ENCODE data around the gene PPP2R5B. TPM values are rescaled to one million over a fixed set of nuclear protein-coding genes. Genes with fewer than 3 reads are reported as not detected.

PPP2R5B gene
- total RNA-seq, 1 experiment from 2014 or later: 18.4 TPM

GRCh38 chr11:64888729-64889511 is 35.6 kb upstream of the PPP2R5B start:
- no peak for DNase-seq (ENCODE audit: low spot score)

DNA sequence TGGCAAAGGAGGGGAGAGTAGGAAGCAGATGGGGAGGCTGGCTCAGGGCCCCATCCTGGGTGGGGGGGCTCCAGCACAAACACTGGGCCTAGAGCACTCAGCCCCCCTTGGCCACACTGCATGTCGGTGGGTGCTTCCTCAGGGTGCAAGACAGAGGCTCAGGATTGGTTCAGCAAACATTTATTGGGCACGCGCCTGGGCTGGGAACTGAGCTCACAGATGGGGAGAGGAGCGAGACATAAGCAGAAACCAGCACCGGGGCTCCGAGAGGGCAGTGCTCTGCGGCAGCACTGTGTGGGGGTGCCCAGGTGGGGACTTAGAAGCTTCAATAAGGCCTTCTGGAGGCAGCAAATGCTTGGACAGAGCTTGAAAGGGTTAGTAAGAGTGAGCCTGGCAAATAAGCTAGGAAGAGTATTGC is 34.0 kb upstream of the PPP2R5B start:
- DNase-seq (ENCODE audit: low spot score): no peak

DNA sequence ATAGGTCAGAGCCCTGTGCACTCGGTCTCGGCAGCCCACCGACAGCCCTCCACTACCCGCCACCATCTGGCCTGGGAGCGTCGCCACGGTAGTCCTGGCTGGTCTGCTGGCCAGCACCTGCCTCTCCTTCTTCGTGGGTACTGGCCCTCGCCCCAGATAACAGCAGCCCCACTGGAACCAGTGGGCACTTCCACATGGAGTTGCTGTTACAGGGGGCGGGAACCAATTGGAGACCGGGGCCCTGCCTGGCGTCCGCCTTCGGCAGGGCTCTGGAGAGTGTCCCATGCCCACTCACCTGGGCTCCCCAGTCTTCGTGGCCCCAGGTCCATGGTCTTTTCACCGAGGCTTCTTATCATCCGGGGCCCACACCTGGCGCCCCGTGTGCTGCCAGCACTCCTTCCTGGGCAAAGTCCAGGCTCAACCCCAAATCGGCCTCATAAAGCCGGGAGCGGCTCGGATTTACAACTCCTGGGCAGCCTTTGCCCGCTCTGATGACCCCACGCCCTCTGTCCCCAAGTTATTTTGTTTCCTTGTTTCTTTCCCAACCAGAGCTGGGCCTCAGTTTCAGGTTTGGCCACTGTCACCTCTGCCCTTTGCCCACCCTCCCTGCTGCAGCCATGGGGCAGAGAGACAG is 33.2 kb upstream of the PPP2R5B start:
- DNase-seq (ENCODE audit: low spot score): no peak

DNA sequence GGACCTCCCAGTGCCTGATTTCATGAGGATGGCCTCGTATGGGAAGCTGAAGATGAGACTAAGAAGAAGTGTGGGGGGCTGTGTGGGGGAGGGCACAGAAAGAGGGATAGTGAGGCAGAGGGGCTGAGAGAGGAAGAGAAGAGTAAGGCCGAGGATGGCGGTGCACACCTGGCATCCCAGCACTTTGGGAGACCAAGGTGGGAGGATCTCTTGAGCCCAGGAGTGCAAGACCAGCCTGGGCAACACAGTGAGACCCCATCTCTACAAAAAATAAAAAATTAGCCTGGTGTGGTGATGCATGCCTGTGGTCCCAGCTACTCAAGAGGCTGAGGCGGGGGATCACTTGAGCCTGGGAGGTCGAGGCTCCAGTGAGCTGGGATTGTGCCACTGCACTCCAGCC is 32.6 kb upstream of the PPP2R5B start:
- DNase-seq (ENCODE audit: low spot score): no peak

DNA sequence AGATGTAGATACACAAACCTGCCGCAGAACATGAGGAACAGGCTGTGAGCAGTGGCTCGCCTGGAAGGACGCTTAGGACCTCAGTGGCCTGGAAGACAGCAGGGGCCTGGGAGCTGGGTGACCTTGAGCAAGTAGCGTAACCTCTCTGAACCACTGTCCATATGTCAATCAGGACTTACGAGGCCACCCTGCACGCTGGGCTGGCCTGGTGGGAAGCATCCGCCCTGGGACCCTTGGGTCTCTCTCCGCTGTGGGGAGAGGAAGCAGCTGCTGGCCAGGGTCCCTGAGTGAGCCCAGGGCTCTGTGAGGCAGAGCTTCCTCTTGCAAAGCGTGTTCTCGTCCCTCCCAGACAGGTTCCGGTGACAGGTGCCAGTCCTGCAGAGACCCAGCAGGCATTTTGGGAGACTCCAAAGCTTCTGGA is 32.1 kb upstream of the PPP2R5B start:
- no peak for DNase-seq (ENCODE audit: low spot score)

GRCh38 chr11:64892838-64893193 is 31.7 kb upstream of the PPP2R5B start:
- DNase-seq (ENCODE audit: low spot score): no peak

- no peak for DNase-seq (ENCODE audit: low spot score)
Observed at GRCh38 chr11:64893194-64894069, 31.1 kb upstream of the PPP2R5B start.

DNA sequence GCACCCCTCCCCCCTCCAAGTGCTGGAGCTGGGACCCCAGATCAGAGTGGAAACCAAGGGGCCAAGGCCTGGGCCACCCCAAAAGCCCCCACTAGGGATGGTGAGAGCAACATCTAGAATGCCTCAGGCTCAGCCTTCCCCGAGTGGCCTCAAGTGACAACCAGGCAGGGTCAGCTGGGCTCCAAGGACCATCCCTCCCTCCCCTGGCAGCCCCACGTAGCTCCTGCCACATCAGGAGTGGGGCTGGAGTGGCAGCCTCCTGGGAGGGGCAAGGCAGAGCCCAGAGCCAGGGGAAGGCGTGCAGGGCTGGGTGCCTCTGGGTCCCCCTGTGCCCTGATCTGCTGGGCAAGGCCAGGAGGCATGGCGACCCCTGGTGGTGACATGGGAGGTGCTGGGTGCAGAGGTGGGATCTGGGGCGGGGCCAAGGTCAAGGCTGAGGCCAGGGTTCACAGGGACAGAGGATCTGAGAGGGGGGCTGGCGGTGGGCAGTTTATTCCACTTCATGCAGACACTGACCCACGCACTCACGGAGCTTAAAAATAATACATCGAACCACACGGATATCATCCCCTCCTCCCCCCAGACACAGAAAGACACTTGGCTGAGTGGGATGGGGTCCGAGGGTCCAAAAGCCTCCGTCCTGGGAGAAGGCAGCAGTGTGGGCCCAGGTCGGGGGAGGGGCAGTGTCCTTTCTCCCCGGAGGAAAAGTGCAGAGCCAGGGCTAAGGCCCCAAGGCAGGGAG is 30.2 kb upstream of the PPP2R5B start:
- DNase-seq (ENCODE audit: low spot score): peak; percentile 63

DNA sequence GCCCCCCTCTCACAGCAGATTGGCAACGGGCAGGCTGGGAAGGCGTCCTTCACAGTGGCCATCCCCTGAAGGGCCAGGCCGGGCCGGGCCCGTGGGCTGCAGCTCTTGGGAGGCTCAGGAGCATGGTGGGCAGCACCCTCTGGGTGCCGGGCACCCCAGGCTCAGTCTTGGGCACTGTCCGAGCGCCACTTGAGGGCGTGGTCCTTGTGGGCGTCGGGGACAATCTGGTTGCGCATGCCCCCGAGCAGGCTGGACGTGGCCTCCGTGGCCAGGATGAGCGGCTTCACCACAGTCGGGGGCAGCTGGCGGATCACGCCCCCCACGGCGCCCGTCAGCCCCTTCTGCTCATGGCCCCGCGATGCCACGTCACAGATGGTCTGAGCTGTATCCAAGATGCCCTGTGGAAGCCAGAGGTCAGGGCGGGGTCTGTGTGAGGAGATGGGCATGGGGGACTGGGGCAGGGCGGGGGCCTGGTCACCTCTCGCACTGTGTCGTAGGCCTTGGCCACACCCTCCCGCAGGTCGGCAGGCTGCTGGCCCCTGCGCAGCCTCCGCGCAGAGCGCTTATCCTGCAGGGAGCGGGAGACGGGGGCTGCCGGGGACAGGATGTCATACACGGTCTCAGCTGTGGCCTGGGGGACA is 29.6 kb upstream of the PPP2R5B start:
- DNase-seq (ENCODE audit: low spot score): no peak

DNA sequence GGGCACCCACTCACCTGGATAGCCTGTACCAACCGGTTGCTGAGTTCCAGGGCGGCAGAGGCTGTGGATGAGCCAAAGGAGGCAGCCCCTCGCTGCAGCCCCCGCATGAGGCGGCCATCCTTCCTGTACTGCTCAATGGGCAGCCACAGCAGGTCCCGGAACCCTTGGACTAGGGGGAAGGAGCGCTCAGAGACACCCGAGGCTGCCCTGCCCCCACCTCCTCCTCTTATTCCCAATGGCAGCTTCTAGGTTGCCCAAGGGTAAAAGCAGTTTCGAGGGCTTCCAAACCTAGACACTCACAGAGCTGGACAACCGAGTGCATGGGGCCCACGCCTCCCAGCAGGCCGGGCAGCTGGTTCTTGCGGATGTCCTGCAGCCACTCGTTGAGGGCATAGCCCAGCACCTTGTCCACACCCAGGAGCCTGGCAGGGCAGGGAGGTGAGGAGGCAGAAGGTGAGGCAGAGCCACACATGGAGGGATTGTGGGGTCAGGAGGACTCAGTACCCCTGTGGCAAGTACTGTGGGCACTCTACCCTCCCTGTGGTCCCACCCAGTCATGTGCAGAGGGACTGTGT is 28.0 kb upstream of the PPP2R5B start:
- DNase-seq (ENCODE audit: low spot score): no peak

- DNase-seq (ENCODE audit: low spot score): no peak
Observed at GRCh38 chr11:64897381-64898075, 27.0 kb upstream of the PPP2R5B start.

- DNase-seq (ENCODE audit: low spot score): no peak
Observed at GRCh38 chr11:64898076-64898445, 26.4 kb upstream of the PPP2R5B start.

- DNase-seq (ENCODE audit: low spot score): no peak
Observed at GRCh38 chr11:64898541-64898940, 25.9 kb upstream of the PPP2R5B start.

DNA sequence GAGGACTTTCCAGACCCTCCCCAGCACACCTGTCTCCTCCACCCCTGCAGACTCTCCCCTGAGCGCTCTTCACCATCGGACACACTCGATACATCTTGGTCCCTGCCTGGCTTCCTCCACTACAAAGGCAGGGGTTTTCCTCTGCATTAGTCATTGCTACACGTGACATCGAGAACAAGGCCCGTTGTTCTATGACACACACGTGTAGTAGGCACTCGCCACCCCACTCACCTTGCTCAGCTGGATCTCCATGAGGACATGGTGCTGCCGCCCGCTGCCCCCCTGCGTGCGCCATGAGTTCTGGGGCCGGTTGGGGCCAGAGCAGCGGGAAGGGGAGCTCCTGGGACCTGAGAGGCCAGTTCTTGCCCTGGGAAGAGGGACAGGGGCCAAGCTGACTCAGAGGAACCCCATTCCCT is 24.2 kb upstream of the PPP2R5B start:
- peak; percentile 67 for DNase-seq (ENCODE audit: low spot score)

DNA sequence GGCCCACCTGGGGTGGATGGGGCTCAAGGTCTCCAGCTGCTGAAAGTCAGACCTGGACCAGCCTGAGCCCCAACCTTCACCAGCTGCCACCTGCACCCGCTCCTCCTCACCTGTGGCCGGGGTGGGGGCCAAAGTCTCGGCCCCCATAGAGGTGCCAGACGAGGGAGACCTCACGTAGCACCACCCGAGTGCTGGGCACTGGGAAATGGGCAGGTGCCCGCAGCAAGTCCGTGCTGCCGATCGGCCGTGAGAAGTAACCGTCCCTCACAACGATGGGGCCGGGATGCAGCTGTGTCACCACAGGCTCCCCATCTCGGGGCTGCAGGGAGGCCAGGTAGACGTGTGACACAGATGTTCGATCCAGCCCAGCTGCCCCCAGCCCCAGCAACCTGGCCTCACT is 23.7 kb upstream of the PPP2R5B start:
- DNase-seq (ENCODE audit: low spot score): no peak

GRCh38 chr11:64902102-64902900 is 22.2 kb upstream of the PPP2R5B start:
- DNase-seq (ENCODE audit: low spot score): no peak

DNA sequence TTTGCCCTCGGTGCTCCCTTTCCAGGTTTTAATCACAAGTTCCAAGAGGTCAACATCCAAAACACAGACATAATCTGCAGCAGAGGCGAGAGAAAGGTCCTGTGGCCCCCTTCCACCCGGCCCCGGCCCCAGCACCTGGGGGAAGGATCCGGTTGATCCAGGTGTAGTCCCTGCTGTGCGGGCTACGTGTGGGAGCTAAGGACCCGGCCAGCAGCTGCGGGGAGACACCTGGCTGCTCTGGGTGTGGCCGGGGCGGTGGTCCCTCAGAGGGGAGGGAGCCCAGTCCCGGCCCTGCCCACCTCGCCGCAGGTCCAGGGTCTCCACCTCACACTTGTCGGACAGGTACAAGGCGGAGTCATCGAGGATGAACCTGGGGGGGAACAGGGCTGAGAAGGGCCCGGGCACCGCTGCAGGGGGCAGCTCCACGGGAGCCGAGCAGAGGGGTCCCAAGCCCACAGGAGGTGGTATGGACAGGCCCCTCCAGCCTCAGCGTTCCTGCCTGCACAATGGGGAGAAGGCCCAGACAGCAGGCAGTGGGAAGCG is 21.1 kb upstream of the PPP2R5B start:
- no peak for DNase-seq (ENCODE audit: low spot score)

GRCh38 chr11:64905516-64906313 is 18.8 kb upstream of the PPP2R5B start:
- no peak for DNase-seq (ENCODE audit: low spot score)

DNA sequence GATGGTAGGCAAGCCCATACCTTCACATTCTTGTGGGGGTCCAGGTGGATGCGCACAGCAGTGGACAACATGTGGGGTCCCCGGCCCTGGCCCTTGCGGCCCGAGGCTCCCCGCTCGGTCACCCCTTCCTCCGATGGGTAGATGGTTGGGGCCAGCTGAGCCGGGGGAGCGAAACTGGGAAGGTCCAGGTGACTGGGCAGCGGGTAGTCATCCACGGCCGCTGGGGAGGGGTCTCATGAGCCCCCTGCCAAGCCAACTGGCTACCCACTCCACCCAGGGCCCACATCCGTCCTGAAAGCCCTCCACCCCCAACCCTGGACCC is 18.2 kb upstream of the PPP2R5B start:
- no peak for DNase-seq (ENCODE audit: low spot score)
